Measurements from ENCODE around the gene CISTR. TPM values are rescaled to one million over a fixed set of nuclear protein-coding genes. Genes with fewer than 3 reads are reported as not detected.
"Not testable (repeated sequence)": the region's sequence is repeated elsewhere in the genome, so short reads cannot be mapped to it uniquely, and the experiment has no call there.

The CISTR gene
- total RNA-seq, 6 donors from 2014 or later = not detected

DNA sequence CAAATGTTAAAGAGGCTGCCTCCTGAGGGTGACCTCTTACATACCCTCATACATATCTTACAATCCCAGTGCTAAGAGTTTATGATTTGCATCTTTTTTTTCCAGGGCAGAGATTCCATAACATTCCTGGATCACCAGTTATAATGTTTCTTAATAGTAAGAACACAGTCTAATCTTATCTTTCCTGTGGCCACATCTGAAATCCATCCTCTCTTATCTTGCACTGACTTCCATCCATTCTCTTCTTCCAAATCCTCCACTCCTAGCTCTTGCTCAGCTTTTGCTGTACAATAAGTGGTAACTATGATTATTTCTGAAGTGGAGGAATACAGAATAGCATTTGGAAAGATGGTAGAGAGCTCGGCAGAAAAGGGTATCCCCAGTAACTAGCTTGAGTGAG, 30.8 kb downstream of the CISTR start:
- 73 to 81% methylated on average over 1 of the region's 1 CpG for WGBS, 2 donors
- ATAC-seq (ENCODE audit: low FRiP score in 2 of 2) = no peak
- Histone ChIP-seq H3K9me3 (no peaks in the 10 kb centered on the region), H3K27ac (no peak overlapping the region), H3K4me1 (peaks cover 8 to 10% (median 10%) of the 10 kb centered on the region in 4 donors), H3K36me3 (peaks cover 41 to 88% (median 76%) of the 10 kb centered on the region in 4 donors), H3K4me3 (no peak overlapping the region), H3K27me3 (no peaks in the 10 kb centered on the region)
- no peak for DNase-seq
- no peak for TF ChIP-seq POLR2A (IDR thresholded peaks at IDR 0.05)
- no peak for TF ChIP-seq CTCF (IDR thresholded peaks at IDR 0.05)
- TF ChIP-seq POLR2AphosphoS5 (IDR thresholded peaks at IDR 0.05) = no peak
- TF ChIP-seq EP300 (IDR thresholded peaks at IDR 0.05) = no peak

- no peaks in the 10 kb centered on the region for H3K9me3 ChIP-seq
- H3K27me3 ChIP-seq = no peaks in the 10 kb centered on the region
- ATAC-seq (ENCODE audit: low FRiP score in 2 of 2) (no peak), DNase-seq (no peak)
- peaks cover 49 to 96% (median 86%) of the 10 kb centered on the region in 4 donors for H3K36me3 ChIP-seq
- H3K4me1 ChIP-seq = no peaks in the 10 kb centered on the region
- no peak overlapping the region for H3K27ac ChIP-seq
- WGBS, 2 donors = 61 to 74% methylated on average over 2 of the region's 2 CpGs
- H3K4me3 ChIP-seq = no peak overlapping the region
- TF ChIP-seq EP300 (IDR thresholded peaks at IDR 0.05) (no peak), CTCF (IDR thresholded peaks at IDR 0.05) (no peak), POLR2AphosphoS5 (IDR thresholded peaks at IDR 0.05) (no peak), POLR2A (IDR thresholded peaks at IDR 0.05) (no peak)
Measured at GRCh38 chr12:53719649-53720048, 32.1 kb downstream of the CISTR start.

DNA sequence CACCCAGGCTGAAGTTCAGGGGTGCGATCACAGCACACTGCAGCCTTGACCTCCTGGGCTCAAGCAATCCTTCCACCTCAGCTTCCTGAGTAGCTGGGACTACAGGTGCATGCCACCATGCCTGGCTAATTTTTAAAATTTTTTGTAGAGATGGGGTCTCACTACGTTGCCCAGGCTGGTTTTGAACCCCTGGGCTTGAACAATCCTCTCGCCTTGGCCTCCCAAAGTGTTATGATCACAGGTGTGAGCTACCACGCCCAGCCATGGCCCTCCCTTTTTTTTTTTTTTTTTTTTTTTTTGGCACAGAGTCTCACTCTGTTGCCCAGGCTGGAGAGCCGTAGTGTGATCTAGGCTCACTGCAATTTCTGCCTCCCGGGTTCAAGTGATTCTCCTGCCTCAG, 33.2 kb downstream of the CISTR start:
- ATAC-seq (ENCODE audit: low FRiP score in 2 of 2); H3K4me1 ChIP-seq; H3K27ac ChIP-seq; H3K27me3 ChIP-seq; DNase-seq; H3K4me3 ChIP-seq; H3K9me3 ChIP-seq: not testable (repeated sequence)
- 90 to 93% methylated on average over 6 of the region's 6 CpGs for WGBS, 2 donors
- peaks cover 47 to 96% (median 87%) of the 10 kb centered on the region in 4 donors for H3K36me3 ChIP-seq

GRCh38 chr12:53717319-53717718, 34.5 kb downstream of the CISTR start:
- Histone ChIP-seq H3K36me3 (peaks cover 38 to 96% (median 89%) of the 10 kb centered on the region in 4 donors), H3K4me3 (no peak overlapping the region), H3K9me3 (no peaks in the 10 kb centered on the region), H3K4me1 (no peaks in the 10 kb centered on the region), H3K27ac (no peak overlapping the region), H3K27me3 (no peaks in the 10 kb centered on the region)
- DNase-seq (no peak), ATAC-seq (ENCODE audit: low FRiP score in 2 of 2) (no peak)
- TF ChIP-seq POLR2A (IDR thresholded peaks at IDR 0.05) (no peak), CTCF (IDR thresholded peaks at IDR 0.05) (no peak), EP300 (IDR thresholded peaks at IDR 0.05) (no peak), POLR2AphosphoS5 (IDR thresholded peaks at IDR 0.05) (no peak)
- 87 to 88% methylated on average over 5 of the region's 5 CpGs for WGBS, 2 donors

- Histone ChIP-seq H3K27me3 (no peaks in the 10 kb centered on the region), H3K27ac (no peak overlapping the region), H3K9me3 (no peaks in the 10 kb centered on the region), H3K36me3 (peaks cover 21 to 75% (median 65%) of the 10 kb centered on the region in 4 donors), H3K4me3 (no peak overlapping the region), H3K4me1 (no peaks in the 10 kb centered on the region)
- WGBS, 2 donors = 89 to 91% methylated on average over 4 of the region's 4 CpGs
- no peak for DNase-seq
- ATAC-seq (ENCODE audit: low FRiP score in 2 of 2) = no peak
- TF ChIP-seq POLR2A (IDR thresholded peaks at IDR 0.05) = no peak
- no peak for TF ChIP-seq EP300 (IDR thresholded peaks at IDR 0.05)
- no peak for TF ChIP-seq CTCF (IDR thresholded peaks at IDR 0.05)
- TF ChIP-seq POLR2AphosphoS5 (IDR thresholded peaks at IDR 0.05) = no peak
Measured at GRCh38 chr12:53714004-53714403, 37.8 kb downstream of the CISTR start.
